HCT116 (cell line): Measurements from ENCODE around the gene ZDHHC21. TPM values are rescaled to one million over a fixed set of nuclear protein-coding genes. Genes with fewer than 3 reads are reported as not detected.

ENCODE experiments used
- ATAC-seq: fragments of 200-7000 bp; cut with Tn5 transposase; 2 replicates; pipeline ENCODE4 v1.9.1; 2020; ENCODE audit warnings: mild to moderate bottlenecking, moderate library complexity
- BruUV-seq: library from RNA; stranded (reverse); fragments of 400-500 nt; replicated peaks from 2 replicates; lab custom pipeline; 2021; lab: Mats Ljungman, UMichigan
- CTCF ChIA-PET: fragments of 300-600 bp; sonication (Branson Sonifier 250); formaldehyde crosslinking; loops from one replicate; lab custom pipeline; 2021; ENCODE audit warnings: antibody characterized with exemption; lab: Charles Lee
- POLR2A ChIA-PET: fragments of 300-600, 350-600 bp; sonication (Branson Sonifier 250); formaldehyde crosslinking; loops from one replicate; lab custom pipeline; 2021; ENCODE audit warnings: antibody characterized with exemption; lab: Charles Lee
- RAD21 ChIA-PET, 2 experiments: fragments of 300-600 bp; sonication (Branson Sonifier 250); formaldehyde crosslinking; loops; one replicate each; lab custom pipeline; 2023; ENCODE audit warnings: low total read pairs in 2 of 2; ENCODE audit not compliant: uncharacterized antibody in 2 of 2, unreplicated experiment in 2 of 2, low non-redundant PET in 1 of 2; lab: Charles Lee
- DNase-seq: peaks from one replicate; pipeline ENCODE4 v3.0.0-alpha.2; 2010; ENCODE audit warnings: low read depth, low spot score
- H2AFZ ChIP-seq: fragments of 200-600 bp; shearing (Covaris generic), sonication (generic); 2 replicates; pipeline ENCODE4 v1.6.1; 2017; ENCODE audit warnings: low read depth, mixed run types, mixed read lengths, antibody characterized with exemption, low read length; ENCODE audit not compliant: poor library complexity, severe bottlenecking
- H3K27ac ChIP-seq: 2 replicates; pipeline ENCODE4 v1.5.1; 2012; ENCODE audit warnings: low read depth, low read length
- H3K27me3 ChIP-seq: fragments of 200-600 bp; sonication (generic); 2 replicates; pipeline ENCODE4 v1.6.1; 2016; ENCODE audit warnings: mixed run types, low read length, mixed read lengths; ENCODE audit not compliant: insufficient read depth
- H3K36me3 ChIP-seq, 2 experiments: fragments of 200-500 bp in 1 of 2; fragments of 200-600 bp in 1 of 2; sonication (Bioruptor generic) in 1 of 2; sonication (generic) in 1 of 2; 2 replicates each; pipeline versions ENCODE4 v1.5.1 to v1.6.1; 2014 to 2016; ENCODE audit warnings: low read length in 2 of 2, inconsistent platforms in 1 of 2, mixed read lengths in 1 of 2, mixed run types in 1 of 2; ENCODE audit not compliant: insufficient read depth in 2 of 2, control insufficient read depth in 1 of 2
- H3K4me1 ChIP-seq, 2 experiments: fragments of 200-600 bp in 1 of 2; sonication (generic) in 1 of 2; 2 replicates each; pipeline versions ENCODE4 v1.5.1 to v1.6.1; 2012 to 2017; ENCODE audit warnings: low read length in 2 of 2, inconsistent platforms in 1 of 2, mild to moderate bottlenecking in 1 of 2, mixed read lengths in 1 of 2, mixed run types in 1 of 2, moderate library complexity in 1 of 2; ENCODE audit not compliant: insufficient read depth in 2 of 2, control insufficient read depth in 1 of 2
- H3K4me2 ChIP-seq: fragments of 200-600 bp; sonication (generic); 2 replicates; pipeline ENCODE4 v1.6.1; 2017; ENCODE audit warnings: mixed run types, low read length, mixed read lengths
- H3K4me3 ChIP-seq, 2 experiments: fragments of 200-600 bp in 1 of 2; sonication (generic) in 1 of 2; replicated peaks in 1 of 2; 2 replicates each; pipeline ENCODE4 v1.5.1; 2011 to 2016; ENCODE audit warnings: low read length in 2 of 2, control low read depth in 1 of 2, low read depth in 1 of 2, mild to moderate bottlenecking in 1 of 2, mixed read lengths in 1 of 2, mixed run types in 1 of 2
- H3K79me2 ChIP-seq: fragments of 200-600 bp; sonication (generic); 2 replicates; pipeline ENCODE4 v1.6.1; 2017; ENCODE audit warnings: mild to moderate bottlenecking, mixed run types, low read length, moderate library complexity, mixed read lengths; ENCODE audit not compliant: insufficient read depth
- H3K9ac ChIP-seq: fragments of 200-600 bp; sonication (generic); 2 replicates; pipeline ENCODE4 v1.6.1; 2016; ENCODE audit warnings: low read length, mixed read lengths
- H3K9me2 ChIP-seq: fragments of 200-600 bp; sonication (generic), shearing (Covaris generic); 2 replicates; pipeline ENCODE4 v1.6.1; 2017; ENCODE audit warnings: mixed run types, mild to moderate bottlenecking, moderate library complexity; ENCODE audit not compliant: insufficient read depth
- H3K9me3 ChIP-seq, 2 experiments: fragments of 200-500 bp in 1 of 2; fragments of 200-600 bp in 1 of 2; sonication (Bioruptor generic) in 1 of 2; sonication (generic) in 1 of 2; 2 replicates each; pipeline ENCODE4 v1.6.1; 2014 to 2017; ENCODE audit warnings: low read length in 2 of 2, mixed read lengths in 2 of 2, inconsistent platforms in 1 of 2, low read depth in 1 of 2, mild to moderate bottlenecking in 1 of 2, mixed run types in 1 of 2, moderate library complexity in 1 of 2; ENCODE audit not compliant: control insufficient read depth in 1 of 2, insufficient read depth in 1 of 2
- H4K20me1 ChIP-seq: fragments of 200-600 bp; sonication (generic), shearing (Covaris generic); 2 replicates; pipeline ENCODE4 v1.6.1; 2017; ENCODE audit warnings: mixed run types, mild to moderate bottlenecking, moderate library complexity; ENCODE audit not compliant: insufficient read depth
- ATF3 ChIP-seq: IDR thresholded peaks from 2 replicates; pipeline ENCODE4 v1.6.1; 2012
- CBX3 ChIP-seq: IDR thresholded peaks from 2 replicates; pipeline ENCODE4 v1.6.1; 2012; ENCODE audit warnings: low read depth
- ELF1 ChIP-seq: IDR thresholded peaks from 2 replicates; pipeline ENCODE4 v1.6.1; 2012; ENCODE audit warnings: low read depth, borderline replicate concordance
- EZH2 ChIP-seq: fragments of 200-600 bp; sonication (generic); IDR thresholded peaks from 2 replicates; pipeline ENCODE4 v1.6.1; 2017; ENCODE audit warnings: antibody characterized with exemption, mixed run types
- SRF ChIP-seq: IDR thresholded peaks from 2 replicates; pipeline ENCODE4 v1.6.1; 2012; ENCODE audit warnings: low read depth
- TCF7L2 ChIP-seq: IDR thresholded peaks from 2 replicates; pipeline ENCODE4 v1.7.0; 2011; ENCODE audit warnings: borderline replicate concordance, inconsistent platforms; ENCODE audit not compliant: insufficient read depth, insufficient read length; ENCODE audit errors: extremely low read depth
- YY1 ChIP-seq: IDR thresholded peaks from 2 replicates; pipeline ENCODE4 v1.6.1; 2011; ENCODE audit warnings: low read length, low read depth, moderate library complexity, mild to moderate bottlenecking; ENCODE audit not compliant: insufficient replicate concordance; ENCODE audit errors: extremely low read depth
- ZBTB33 ChIP-seq: IDR thresholded peaks from 2 replicates; pipeline ENCODE4 v1.6.1; 2011; ENCODE audit warnings: mild to moderate bottlenecking, low read length, moderate library complexity; ENCODE audit not compliant: insufficient replicate concordance; ENCODE audit errors: extremely low read depth
- ZFX ChIP-seq: fragments of 450-650 bp; IDR thresholded peaks from 2 replicates; pipeline ENCODE4 v1.6.1; 2017
- ZNF274 ChIP-seq: fragments of 200-500 bp; sonication (Bioruptor generic); IDR thresholded peaks from 2 replicates; pipeline ENCODE4 v1.6.1; 2014; ENCODE audit warnings: mild to moderate bottlenecking, low read depth, low read length, inconsistent platforms
- intact Hi-C: fragments of 100-400 bp; cut with micrococcal nuclease; formaldehyde crosslinking; loops from 2 replicates; pipeline ENCODE4 v1.10.0; 2022
- total RNA-seq: library from RNA; stranded (reverse); gene quantifications from one replicate; pipeline ENCODE4 v1.2.1, GENCODE V29; 2021; ENCODE audit not compliant: unreplicated experiment
- TF ChIP-seq, protein P1 (sequence below): IDR thresholded peaks from 2 replicates; pipeline ENCODE4 v1.6.1; 2012
- TF ChIP-seq, protein P2 (sequence below), 3 experiments: fragments of 200-600 bp in 1 of 3; sonication (generic) in 1 of 3; IDR thresholded peaks in 2 of 3; conservative IDR thresholded peaks in 1 of 3; 2 replicates each; pipeline ENCODE4 v1.5.1; 2012 to 2017; ENCODE audit warnings: low read depth in 2 of 3, low read length in 2 of 3, antibody characterized with exemption in 1 of 3, borderline replicate concordance in 1 of 3, control low read depth in 1 of 3, mild to moderate bottlenecking in 1 of 3, mixed read lengths in 1 of 3, mixed run types in 1 of 3, moderate library complexity in 1 of 3; ENCODE audit not compliant: insufficient read depth in 1 of 3

The ZDHHC21 gene
- total RNA-seq, 1 experiment from 2014 or later, result 5.9 TPM

- Histone ChIP-seq H3K36me3 (no peaks in the 10 kb centered on the region), H3K27ac (no peak overlapping the region), H2AFZ (no peak overlapping the region), H3K4me2 (no peak overlapping the region), H4K20me1 (no peaks in the 10 kb centered on the region; the same call in 1 of the 2 replicates), H3K4me1 (no peaks in the 10 kb centered on the region), H3K4me3 (no peak overlapping the region)
- no peak for TF ChIP-seq SRF
- TF ChIP-seq ATF3, result no peak
- TF ChIP-seq ZFX, result no peak
- TF ChIP-seq, protein P1, sequence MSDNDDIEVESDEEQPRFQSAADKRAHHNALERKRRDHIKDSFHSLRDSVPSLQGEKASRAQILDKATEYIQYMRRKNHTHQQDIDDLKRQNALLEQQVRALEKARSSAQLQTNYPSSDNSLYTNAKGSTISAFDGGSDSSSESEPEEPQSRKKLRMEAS, result no peak
- TF ChIP-seq, protein P2, sequence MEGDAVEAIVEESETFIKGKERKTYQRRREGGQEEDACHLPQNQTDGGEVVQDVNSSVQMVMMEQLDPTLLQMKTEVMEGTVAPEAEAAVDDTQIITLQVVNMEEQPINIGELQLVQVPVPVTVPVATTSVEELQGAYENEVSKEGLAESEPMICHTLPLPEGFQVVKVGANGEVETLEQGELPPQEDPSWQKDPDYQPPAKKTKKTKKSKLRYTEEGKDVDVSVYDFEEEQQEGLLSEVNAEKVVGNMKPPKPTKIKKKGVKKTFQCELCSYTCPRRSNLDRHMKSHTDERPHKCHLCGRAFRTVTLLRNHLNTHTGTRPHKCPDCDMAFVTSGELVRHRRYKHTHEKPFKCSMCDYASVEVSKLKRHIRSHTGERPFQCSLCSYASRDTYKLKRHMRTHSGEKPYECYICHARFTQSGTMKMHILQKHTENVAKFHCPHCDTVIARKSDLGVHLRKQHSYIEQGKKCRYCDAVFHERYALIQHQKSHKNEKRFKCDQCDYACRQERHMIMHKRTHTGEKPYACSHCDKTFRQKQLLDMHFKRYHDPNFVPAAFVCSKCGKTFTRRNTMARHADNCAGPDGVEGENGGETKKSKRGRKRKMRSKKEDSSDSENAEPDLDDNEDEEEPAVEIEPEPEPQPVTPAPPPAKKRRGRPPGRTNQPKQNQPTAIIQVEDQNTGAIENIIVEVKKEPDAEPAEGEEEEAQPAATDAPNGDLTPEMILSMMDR (IDR thresholded peaks at IDR 0.05 in 2 of 3, conservative IDR thresholded peaks at IDR 0.05 in 1 of 3; ENCODE audit: borderline replicate concordance in 1 of 3, insufficient read depth in 1 of 3, low read depth in 2 of 3, low read length in 2 of 3), result no peak
- no peak for TF ChIP-seq CBX3
- TF ChIP-seq ELF1, result no peak
- TF ChIP-seq TCF7L2, result no peak
- no peak for TF ChIP-seq ZBTB33
- no peak for TF ChIP-seq ZNF274
- TF ChIP-seq EZH2, result no peak
- TF ChIP-seq YY1, result no peak
- TF ChIP-seq, all 23 proteins: peak for 0
- DNase-seq (no peak), ATAC-seq (no peak)
- Histone ChIP-seq H3K79me2 (no peaks in the 10 kb centered on the region), H3K9me3 (no peaks in the 10 kb centered on the region), H3K9me2 (no peaks in the 10 kb centered on the region), H3K27me3 (no peaks in the 10 kb centered on the region), H3K9ac (no peak overlapping the region)
- intact Hi-C loops, result loop anchor here (10.0 kb wide), 1 partner anchor 176 kb away; no protein-coding TSS in a partner anchor
- POLR2A ChIA-PET, result no interaction called here
- CTCF ChIA-PET, result no interaction called here
- no TSS peak for BruUV-seq
- RAD21 ChIA-PET, result no interaction called here
These were observed 52.3 kb downstream of the ZDHHC21 start for GRCh38 chr9:14640967-14641366.
